ENCODE data around the gene KCTD16. TPM values are rescaled to one million over a fixed set of nuclear protein-coding genes. Genes with fewer than 3 reads are reported as not detected.

The KCTD16 gene
- total and polyA plus RNA-seq, 11 donors, result 0.02 to 0.32 (median 0.12) TPM; not detected in 3

DNA sequence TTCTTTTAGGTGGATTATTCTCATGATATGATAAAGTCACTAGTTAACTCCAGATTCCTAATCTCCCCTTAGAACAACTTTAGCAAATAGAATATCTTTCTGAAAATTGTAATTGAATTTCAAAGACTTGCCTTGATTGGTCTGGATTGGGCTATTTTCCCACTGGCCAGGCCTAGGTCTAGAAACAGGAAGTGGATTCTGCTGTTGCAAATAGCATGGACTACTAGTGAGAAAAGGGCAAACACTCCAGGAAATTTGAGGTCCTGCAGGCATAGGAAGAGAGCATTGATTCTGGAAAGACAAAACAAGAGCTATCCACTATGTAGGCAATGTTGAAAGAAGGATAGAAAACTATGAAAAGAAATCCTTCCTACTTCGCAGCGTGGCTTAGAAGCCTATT lies 113.4 kb downstream of the KCTD16 start:
- no peak overlapping the region for H3K27ac ChIP-seq
- no peaks in the 10 kb centered on the region for H3K4me1 ChIP-seq
- H3K36me3 ChIP-seq, result no peaks in the 10 kb centered on the region
- no peaks in the 10 kb centered on the region for H3K9me3 ChIP-seq
- ATAC-seq (no peak), DNase-seq (no peak)
- TF ChIP-seq, protein P1, sequence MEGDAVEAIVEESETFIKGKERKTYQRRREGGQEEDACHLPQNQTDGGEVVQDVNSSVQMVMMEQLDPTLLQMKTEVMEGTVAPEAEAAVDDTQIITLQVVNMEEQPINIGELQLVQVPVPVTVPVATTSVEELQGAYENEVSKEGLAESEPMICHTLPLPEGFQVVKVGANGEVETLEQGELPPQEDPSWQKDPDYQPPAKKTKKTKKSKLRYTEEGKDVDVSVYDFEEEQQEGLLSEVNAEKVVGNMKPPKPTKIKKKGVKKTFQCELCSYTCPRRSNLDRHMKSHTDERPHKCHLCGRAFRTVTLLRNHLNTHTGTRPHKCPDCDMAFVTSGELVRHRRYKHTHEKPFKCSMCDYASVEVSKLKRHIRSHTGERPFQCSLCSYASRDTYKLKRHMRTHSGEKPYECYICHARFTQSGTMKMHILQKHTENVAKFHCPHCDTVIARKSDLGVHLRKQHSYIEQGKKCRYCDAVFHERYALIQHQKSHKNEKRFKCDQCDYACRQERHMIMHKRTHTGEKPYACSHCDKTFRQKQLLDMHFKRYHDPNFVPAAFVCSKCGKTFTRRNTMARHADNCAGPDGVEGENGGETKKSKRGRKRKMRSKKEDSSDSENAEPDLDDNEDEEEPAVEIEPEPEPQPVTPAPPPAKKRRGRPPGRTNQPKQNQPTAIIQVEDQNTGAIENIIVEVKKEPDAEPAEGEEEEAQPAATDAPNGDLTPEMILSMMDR (IDR thresholded peaks at IDR 0.05), result no peak
- TF ChIP-seq POLR2A (IDR thresholded peaks at IDR 0.05), result no peak
- no peak overlapping the region for H3K4me3 ChIP-seq
- intact Hi-C loops (cut with DNase I), result no loop called here
- no peaks in the 10 kb centered on the region for H3K27me3 ChIP-seq
- WGBS, 4 donors, result 93 to 95% (median 94%) methylated on average over 2 of the region's 2 CpGs

DNA sequence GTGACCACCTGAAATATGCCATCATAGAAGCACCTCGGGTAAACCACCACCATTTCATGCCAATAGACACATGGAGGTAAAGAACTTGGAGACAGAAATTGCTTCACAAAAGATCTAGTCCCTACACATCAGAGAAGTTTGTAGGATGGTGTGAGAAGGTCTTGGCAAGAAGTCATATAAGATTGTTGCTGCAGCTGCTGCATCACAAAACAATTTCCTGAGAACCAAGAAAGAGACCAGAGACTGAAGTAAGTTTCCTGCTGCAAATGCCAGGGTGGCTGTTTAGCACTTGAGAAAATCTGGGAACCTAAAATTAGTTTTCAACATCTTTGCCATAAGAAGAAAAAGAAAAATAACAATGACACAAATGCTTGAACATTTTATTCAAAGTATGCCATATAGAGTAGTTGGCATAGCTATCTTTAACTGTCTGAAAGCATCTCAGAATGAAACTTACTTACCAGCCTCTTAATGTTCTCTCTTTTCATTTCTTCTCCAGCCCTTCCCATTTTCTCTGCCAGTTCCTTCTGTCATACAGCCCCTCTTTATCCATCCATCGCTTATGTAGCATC lies 114.3 kb downstream of the KCTD16 start:
- no peak for TF ChIP-seq POLR2A (IDR thresholded peaks at IDR 0.05)
- TF ChIP-seq, protein P1 (IDR thresholded peaks at IDR 0.05), result no peak
- intact Hi-C loops (cut with DNase I), result no loop called here
- ATAC-seq, result no peak
- no peak overlapping the region for H3K4me3 ChIP-seq
- H3K36me3 ChIP-seq, result no peaks in the 10 kb centered on the region
- H3K27ac ChIP-seq, result no peak overlapping the region
- 79 to 88% (median 84%) methylated on average over 2 of the region's 2 CpGs for WGBS, 4 donors
- DNase-seq, result no peak
- no peaks in the 10 kb centered on the region for H3K9me3 ChIP-seq
- H3K4me1 ChIP-seq, result no peaks in the 10 kb centered on the region
- H3K27me3 ChIP-seq, result no peaks in the 10 kb centered on the region

DNA sequence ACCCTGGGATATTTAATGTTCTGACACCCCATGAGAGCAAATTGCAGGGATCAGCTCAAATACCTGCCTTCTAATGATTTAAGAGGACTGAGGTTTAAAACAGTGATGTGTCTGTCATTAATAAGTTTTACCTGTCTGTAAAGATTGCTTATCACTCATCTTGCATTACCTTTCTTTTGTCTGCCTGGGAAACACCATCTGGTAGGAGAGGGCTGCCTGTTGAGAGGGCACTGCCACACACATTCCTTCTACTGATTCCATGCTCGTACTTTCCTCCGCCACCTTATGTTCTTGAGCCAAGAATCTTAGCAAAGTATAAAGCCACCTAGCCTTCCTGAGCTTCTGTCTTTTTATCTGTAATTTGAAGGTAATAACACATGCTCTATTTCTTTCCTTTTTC lies 118.6 kb downstream of the KCTD16 start:
- no peaks in the 10 kb centered on the region for H3K9me3 ChIP-seq
- no peaks in the 10 kb centered on the region for H3K27me3 ChIP-seq
- H3K27ac ChIP-seq, result no peak overlapping the region
- TF ChIP-seq, protein P1 (IDR thresholded peaks at IDR 0.05), result no peak
- no peak for TF ChIP-seq POLR2A (IDR thresholded peaks at IDR 0.05)
- no peak overlapping the region for H3K4me3 ChIP-seq
- DNase-seq (no peak), ATAC-seq (no peak)
- 75 to 87% (median 84%) methylated on average over 2 of the region's 2 CpGs for WGBS, 4 donors
- H3K36me3 ChIP-seq, result no peaks in the 10 kb centered on the region
- H3K4me1 ChIP-seq, result no peaks in the 10 kb centered on the region
- intact Hi-C loops (cut with DNase I), result no loop called here

DNA sequence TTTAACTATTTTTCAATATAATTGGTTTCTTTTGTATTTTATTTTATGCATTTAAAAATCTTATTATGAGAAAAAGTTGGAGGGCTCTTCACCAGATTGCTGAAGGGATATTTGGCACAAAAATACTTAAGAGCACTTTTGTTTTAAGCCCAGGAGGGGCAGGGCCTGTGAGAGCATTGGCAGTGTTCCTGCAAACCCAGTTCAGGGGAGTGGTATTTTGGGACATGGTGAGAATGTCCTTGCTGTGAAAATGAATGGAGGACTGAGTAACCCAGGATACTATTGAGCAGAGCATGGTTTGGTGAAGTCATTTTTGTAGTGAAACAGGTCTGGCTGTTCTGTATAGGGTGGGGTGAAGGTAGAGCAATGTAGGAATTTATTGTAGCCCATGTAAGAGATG lies 121.4 kb downstream of the KCTD16 start:
- Histone ChIP-seq H3K4me1 (no peaks in the 10 kb centered on the region), H3K27me3 (no peaks in the 10 kb centered on the region), H3K4me3 (no peak overlapping the region), H3K27ac (no peak overlapping the region), H3K36me3 (no peaks in the 10 kb centered on the region), H3K9me3 (no peaks in the 10 kb centered on the region)
- ATAC-seq (no peak), DNase-seq (no peak)
- intact Hi-C loops (cut with DNase I), result no loop called here
- TF ChIP-seq, protein P1 (IDR thresholded peaks at IDR 0.05), result no peak
- TF ChIP-seq POLR2A (IDR thresholded peaks at IDR 0.05), result no peak

Data from heart left ventricle (tissue), 16 donors.